ENCODE measurements around the gene COL15A1. TPM values are rescaled to one million over a fixed set of nuclear protein-coding genes. Genes with fewer than 3 reads are reported as not detected.

The COL15A1 gene
- total RNA-seq, 1 donor from 2014 or later = 455 TPM

GRCh38 chr9:98944734-98945074 lies 997 bp downstream of the COL15A1 start:
- DNase-seq = no peak

GRCh38 chr9:98949565-98949964 lies 5.9 kb downstream of the COL15A1 start:
- DNase-seq = no peak

GRCh38 chr9:98950262-98950661 lies 6.6 kb downstream of the COL15A1 start:
- no peak for DNase-seq

- DNase-seq = no peak
These were observed 8.3 kb downstream of the COL15A1 start for GRCh38 chr9:98951967-98952366.

- DNase-seq = no peak
These were observed 10.0 kb downstream of the COL15A1 start for GRCh38 chr9:98953581-98954243.

- no peak for DNase-seq
These were observed 10.5 kb downstream of the COL15A1 start for GRCh38 chr9:98954244-98954610.

- no peak for DNase-seq
These were observed 11.6 kb downstream of the COL15A1 start for GRCh38 chr9:98955259-98955658.

GRCh38 chr9:98957826-98958225 lies 14.1 kb downstream of the COL15A1 start:
- DNase-seq = no peak

GRCh38 chr9:98958271-98958984 lies 14.7 kb downstream of the COL15A1 start:
- peak; percentile 94 for DNase-seq

- no peak for DNase-seq
These were observed 16.7 kb downstream of the COL15A1 start for GRCh38 chr9:98960409-98960808.

GRCh38 chr9:98961513-98962180 lies 17.9 kb downstream of the COL15A1 start:
- no peak for DNase-seq

GRCh38 chr9:98962181-98962560 lies 18.5 kb downstream of the COL15A1 start:
- DNase-seq = no peak

GRCh38 chr9:98962861-98963260 lies 19.2 kb downstream of the COL15A1 start:
- DNase-seq = no peak

- DNase-seq = peak; percentile 81
These were observed 20.5 kb downstream of the COL15A1 start for GRCh38 chr9:98964201-98964600.

GRCh38 chr9:98964911-98965336 lies 21.2 kb downstream of the COL15A1 start:
- DNase-seq = peak; percentile 56

- DNase-seq = no peak
These were observed 23.0 kb downstream of the COL15A1 start for GRCh38 chr9:98966676-98967075.

- no peak for DNase-seq
These were observed 23.6 kb downstream of the COL15A1 start for GRCh38 chr9:98967257-98967656.

- DNase-seq = no peak
These were observed 24.0 kb downstream of the COL15A1 start for GRCh38 chr9:98967680-98968079.

GRCh38 chr9:98968601-98969337 lies 25.1 kb downstream of the COL15A1 start:
- DNase-seq = no peak

- DNase-seq = no peak
These were observed 26.9 kb downstream of the COL15A1 start for GRCh38 chr9:98970532-98971041.

GRCh38 chr9:98971168-98971914 lies 27.6 kb downstream of the COL15A1 start:
- peak; percentile 83 for DNase-seq

GRCh38 chr9:98971915-98972223 lies 28.2 kb downstream of the COL15A1 start:
- no peak for DNase-seq
